MM.1S (cell line): Measurements from ENCODE around the gene DAZAP1.

Experiments used
- EZH2phosphoT487 ChIP-seq: fragments of 300-600 bp; sonication (generic); IDR thresholded peaks from 2 replicates; pipeline ENCODE4 v1.6.1; 2018; ENCODE audit warnings: antibody characterized with exemption, low read length
- TF ChIP-seq, protein P1 (sequence below): fragments of 300-600 bp; sonication (generic); IDR thresholded peaks from 2 replicates; pipeline ENCODE4 v1.5.1; 2016; ENCODE audit warnings: antibody characterized with exemption, low read length, mixed read lengths

DNA sequence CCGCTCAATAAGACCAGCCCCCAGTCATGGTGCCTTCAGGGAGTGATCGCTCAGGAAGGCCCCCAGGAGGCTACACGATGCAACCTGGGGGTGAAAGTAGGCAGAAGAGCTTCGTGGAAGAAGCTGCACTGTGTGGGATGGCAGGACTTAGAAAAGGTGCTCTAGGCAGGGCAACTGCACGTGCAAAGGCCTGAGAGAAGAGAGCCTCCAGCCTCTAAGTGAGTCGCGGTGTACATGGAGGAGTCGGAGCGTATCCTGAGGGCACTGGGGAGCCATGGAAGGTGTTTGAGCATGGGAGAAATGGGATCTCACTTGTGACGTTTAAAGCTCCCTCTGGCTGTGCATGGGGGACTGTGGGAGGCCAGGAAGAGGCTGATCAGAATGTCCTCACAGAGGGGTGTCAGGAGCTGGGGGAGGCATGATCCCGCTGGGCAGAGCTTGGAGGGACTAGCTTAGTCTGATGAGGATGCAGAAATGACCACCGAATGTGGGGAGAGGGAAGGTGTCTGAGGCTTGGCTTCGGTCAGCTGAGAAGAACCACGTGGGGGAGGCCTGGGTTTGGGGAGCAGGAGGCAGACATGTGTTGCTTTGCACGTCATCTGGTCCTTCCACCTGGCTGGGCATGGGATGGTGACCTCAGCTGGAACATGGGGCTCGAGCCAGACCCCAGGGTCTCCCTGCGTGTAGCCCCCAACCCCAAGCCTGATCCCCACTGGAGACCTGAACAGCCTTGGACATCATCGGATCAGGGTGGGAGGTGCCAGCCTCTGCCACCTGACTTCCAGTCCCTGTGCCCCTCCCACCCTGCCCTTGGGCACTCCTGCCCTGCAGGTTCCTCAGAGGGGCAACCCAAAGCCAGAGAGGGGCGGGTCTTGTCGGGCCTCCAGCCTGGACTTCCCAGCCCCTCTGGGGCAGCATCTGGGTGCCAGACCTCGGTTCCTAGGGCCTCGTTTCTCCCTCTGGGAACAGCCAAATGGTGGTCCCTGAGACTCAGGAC lies 43.6 kb downstream of the DAZAP1 start:
- TF ChIP-seq, protein P1, sequence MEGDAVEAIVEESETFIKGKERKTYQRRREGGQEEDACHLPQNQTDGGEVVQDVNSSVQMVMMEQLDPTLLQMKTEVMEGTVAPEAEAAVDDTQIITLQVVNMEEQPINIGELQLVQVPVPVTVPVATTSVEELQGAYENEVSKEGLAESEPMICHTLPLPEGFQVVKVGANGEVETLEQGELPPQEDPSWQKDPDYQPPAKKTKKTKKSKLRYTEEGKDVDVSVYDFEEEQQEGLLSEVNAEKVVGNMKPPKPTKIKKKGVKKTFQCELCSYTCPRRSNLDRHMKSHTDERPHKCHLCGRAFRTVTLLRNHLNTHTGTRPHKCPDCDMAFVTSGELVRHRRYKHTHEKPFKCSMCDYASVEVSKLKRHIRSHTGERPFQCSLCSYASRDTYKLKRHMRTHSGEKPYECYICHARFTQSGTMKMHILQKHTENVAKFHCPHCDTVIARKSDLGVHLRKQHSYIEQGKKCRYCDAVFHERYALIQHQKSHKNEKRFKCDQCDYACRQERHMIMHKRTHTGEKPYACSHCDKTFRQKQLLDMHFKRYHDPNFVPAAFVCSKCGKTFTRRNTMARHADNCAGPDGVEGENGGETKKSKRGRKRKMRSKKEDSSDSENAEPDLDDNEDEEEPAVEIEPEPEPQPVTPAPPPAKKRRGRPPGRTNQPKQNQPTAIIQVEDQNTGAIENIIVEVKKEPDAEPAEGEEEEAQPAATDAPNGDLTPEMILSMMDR, result no peak
- no peak for TF ChIP-seq EZH2phosphoT487
